Stimulated activated naive B cell treated with anti-CD40 and anti-IgM and Interleukin-4, amounts not matched to agents 10 μg/mL and 1 μg/mL and 100 μg/mL, for 72 hours (primary cell): ENCODE measurements around the gene ERC2.

Experiments used
- ATAC-seq, 2 donors: fragments of 150-1000 bp; cut with Tn5 transposase; replicated peaks; 2 replicates each; pipeline ENCODE4 v1.10.0; 2021; ENCODE audit warnings: moderate library complexity in 1 of 2
- DNase-seq: peaks from one replicate; pipeline ENCODE4 v3.0.0; 2021
- H3K27ac Mint-ChIP-seq: one replicate; pipeline ENCODE4 v1.8.0; 2022; ENCODE audit warnings: mild to moderate bottlenecking, mixed read lengths
- H3K27me3 Mint-ChIP-seq, 2 donors: one replicate each; pipeline ENCODE4 v1.8.0; 2022; ENCODE audit warnings: mixed read lengths in 2 of 2
- H3K36me3 Mint-ChIP-seq, 2 donors: one replicate each; pipeline ENCODE4 v1.8.0; 2022; ENCODE audit warnings: mixed read lengths in 2 of 2, mild to moderate bottlenecking in 1 of 2
- H3K4me1 Mint-ChIP-seq, 2 donors: one replicate each; pipeline ENCODE4 v1.8.0; 2022; ENCODE audit warnings: mixed read lengths in 2 of 2, mild to moderate bottlenecking in 1 of 2
- H3K4me3 Mint-ChIP-seq, 2 donors: one replicate each; pipeline ENCODE4 v1.8.0; 2022; ENCODE audit warnings: mild to moderate bottlenecking in 2 of 2, mixed read lengths in 2 of 2, moderate library complexity in 1 of 2
- H3K9me3 Mint-ChIP-seq, 2 donors: one replicate each; pipeline ENCODE4 v1.8.0; 2022; ENCODE audit warnings: mixed read lengths in 2 of 2, mild to moderate bottlenecking in 1 of 2

Gene ERC2

GRCh38 chr3:55557549-55557948 is 910.7 kb downstream of the ERC2 start:
- H3K4me1 Mint-ChIP-seq, result no peaks in the 10 kb centered on the region
- H3K9me3 Mint-ChIP-seq, result no peaks in the 10 kb centered on the region

GRCh38 chr3:55556619-55557537 is 911.4 kb downstream of the ERC2 start:
- Mint-ChIP-seq H3K9me3 (peaks cover 0 to 2% of the 10 kb centered on the region in 2 donors), H3K4me3 (no peak overlapping the region), H3K4me1 (no peaks in the 10 kb centered on the region), H3K36me3 (no peaks in the 10 kb centered on the region), H3K27me3 (no peaks in the 10 kb centered on the region), H3K27ac (no peak overlapping the region)
- DNase-seq, result no peak
- no peak for ATAC-seq

More at GRCh38 chr3:55557549-55557948, 910.7 kb downstream of the ERC2 start:
- no peak for ATAC-seq
- H3K27me3 Mint-ChIP-seq, result no peaks in the 10 kb centered on the region
- H3K36me3 Mint-ChIP-seq, result no peaks in the 10 kb centered on the region
- no peak overlapping the region for H3K27ac Mint-ChIP-seq
- H3K4me3 Mint-ChIP-seq, result no peak overlapping the region
- DNase-seq, result no peak

- no peak overlapping the region for H3K4me3 Mint-ChIP-seq
- no peaks in the 10 kb centered on the region for H3K36me3 Mint-ChIP-seq
- H3K27ac Mint-ChIP-seq, result no peak overlapping the region
- H3K27me3 Mint-ChIP-seq, result no peaks in the 10 kb centered on the region
- DNase-seq (no peak), ATAC-seq (no peak)
- H3K9me3 Mint-ChIP-seq, result peaks cover 0 to 2% of the 10 kb centered on the region in 2 donors
- H3K4me1 Mint-ChIP-seq, result no peaks in the 10 kb centered on the region
Observed at GRCh38 chr3:55555873-55556618, 912.2 kb downstream of the ERC2 start.

GRCh38 chr3:55554634-55555425 is 913.4 kb downstream of the ERC2 start:
- Mint-ChIP-seq H3K4me1 (no peaks in the 10 kb centered on the region), H3K36me3 (no peaks in the 10 kb centered on the region), H3K27me3 (no peaks in the 10 kb centered on the region), H3K4me3 (no peak overlapping the region), H3K9me3 (peaks cover 2 to 6% of the 10 kb centered on the region in 2 donors), H3K27ac (no peak overlapping the region)
- ATAC-seq (no peak), DNase-seq (no peak)

DNA sequence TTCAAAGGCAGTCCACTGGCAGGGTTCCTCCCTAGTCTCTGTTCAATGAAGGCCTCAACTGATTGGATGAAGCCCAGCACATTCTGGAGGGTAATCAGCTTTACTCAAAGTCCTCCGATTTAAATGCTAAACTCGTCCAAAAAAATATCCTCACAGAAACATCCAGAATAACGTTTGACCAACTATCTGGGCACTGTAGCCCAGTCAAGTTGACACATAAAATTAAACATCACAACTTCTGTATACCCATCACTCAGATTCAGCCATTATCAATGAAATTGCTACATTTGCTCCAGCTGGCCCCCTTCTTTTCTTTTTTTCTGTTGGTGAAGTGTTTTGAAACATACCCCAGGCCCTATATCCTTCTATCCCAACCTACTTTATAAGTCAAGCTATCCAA is 916.6 kb downstream of the ERC2 start:
- Mint-ChIP-seq H3K36me3 (no peaks in the 10 kb centered on the region), H3K27ac (no peak overlapping the region), H3K9me3 (peaks cover 2 to 6% of the 10 kb centered on the region in 2 donors), H3K4me3 (no peak overlapping the region), H3K27me3 (no peaks in the 10 kb centered on the region), H3K4me1 (no peaks in the 10 kb centered on the region)
- ATAC-seq, result no peak
- DNase-seq, result no peak

DNA sequence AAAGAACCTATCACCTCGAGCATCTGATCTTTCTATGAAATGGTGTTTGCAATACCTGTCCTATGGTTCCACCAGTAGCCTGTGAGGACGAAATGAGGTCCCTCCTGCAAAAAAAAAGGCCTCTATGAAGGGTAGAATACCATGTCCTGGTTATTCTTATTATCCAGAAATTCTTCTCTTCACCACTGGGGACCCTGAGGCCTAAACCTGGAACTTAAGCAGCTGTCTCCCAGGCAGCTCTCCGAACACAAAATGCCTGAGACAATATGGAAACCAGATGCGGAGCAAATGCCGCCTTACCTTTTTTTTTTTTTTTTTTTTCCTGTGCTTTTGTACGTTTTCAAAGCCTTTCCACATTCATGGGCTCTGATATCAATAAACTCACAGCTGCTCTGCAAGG is 919.1 kb downstream of the ERC2 start:
- H3K36me3 Mint-ChIP-seq, result no peaks in the 10 kb centered on the region
- peaks cover 2 to 6% of the 10 kb centered on the region in 2 donors for H3K9me3 Mint-ChIP-seq
- no peaks in the 10 kb centered on the region for H3K27me3 Mint-ChIP-seq
- no peak for DNase-seq
- no peaks in the 10 kb centered on the region for H3K4me1 Mint-ChIP-seq
- ATAC-seq, result no peak
- H3K4me3 Mint-ChIP-seq, result no peak overlapping the region
- no peak overlapping the region for H3K27ac Mint-ChIP-seq

- Mint-ChIP-seq H3K4me1 (no peaks in the 10 kb centered on the region), H3K36me3 (no peaks in the 10 kb centered on the region), H3K4me3 (no peak overlapping the region), H3K27ac (no peak overlapping the region), H3K27me3 (no peaks in the 10 kb centered on the region), H3K9me3 (peaks cover 2 to 6% of the 10 kb centered on the region in 2 donors)
- no peak for DNase-seq
- ATAC-seq, result no peak
Observed at GRCh38 chr3:55546866-55547669, 921.2 kb downstream of the ERC2 start.

GRCh38 chr3:55545995-55546394 is 922.3 kb downstream of the ERC2 start:
- Mint-ChIP-seq H3K9me3 (peaks cover 2 to 6% of the 10 kb centered on the region in 2 donors), H3K4me3 (no peak overlapping the region), H3K27ac (no peak overlapping the region), H3K36me3 (no peaks in the 10 kb centered on the region), H3K4me1 (no peaks in the 10 kb centered on the region), H3K27me3 (no peaks in the 10 kb centered on the region)
- DNase-seq (no peak), ATAC-seq (no peak)

DNA sequence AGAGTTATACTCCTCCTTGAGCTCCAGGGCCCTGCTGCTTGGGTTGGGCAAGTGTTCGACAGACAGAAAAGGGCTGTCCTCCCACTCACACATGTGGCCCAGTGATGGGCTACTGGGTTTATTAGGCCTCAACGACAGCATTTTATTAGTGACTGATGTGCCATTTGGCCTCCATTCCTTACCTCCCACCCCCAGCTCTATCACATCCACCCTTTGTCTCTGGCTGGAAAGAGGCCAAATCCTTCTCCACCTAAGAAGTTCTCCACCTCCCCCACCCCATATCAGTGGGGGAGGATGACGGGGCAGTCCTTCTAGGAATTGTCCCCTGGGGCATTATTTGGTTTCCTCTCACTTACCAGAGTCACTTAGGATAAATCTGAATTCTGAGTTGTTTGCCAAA is 924.0 kb downstream of the ERC2 start:
- ATAC-seq (no peak), DNase-seq (no peak)
- Mint-ChIP-seq H3K27me3 (no peaks in the 10 kb centered on the region), H3K36me3 (no peaks in the 10 kb centered on the region), H3K4me1 (no peaks in the 10 kb centered on the region), H3K4me3 (no peak overlapping the region), H3K27ac (no peak overlapping the region), H3K9me3 (peaks cover 0 to 2% of the 10 kb centered on the region in 2 donors)

- Mint-ChIP-seq H3K4me1 (no peaks in the 10 kb centered on the region), H3K27ac (no peak overlapping the region), H3K27me3 (no peaks in the 10 kb centered on the region), H3K36me3 (no peaks in the 10 kb centered on the region), H3K9me3 (peaks cover 0 to 2% of the 10 kb centered on the region in 2 donors), H3K4me3 (no peak overlapping the region)
- no peak for ATAC-seq
- DNase-seq, result no peak
Observed at GRCh38 chr3:55543181-55543614, 925.1 kb downstream of the ERC2 start.

DNA sequence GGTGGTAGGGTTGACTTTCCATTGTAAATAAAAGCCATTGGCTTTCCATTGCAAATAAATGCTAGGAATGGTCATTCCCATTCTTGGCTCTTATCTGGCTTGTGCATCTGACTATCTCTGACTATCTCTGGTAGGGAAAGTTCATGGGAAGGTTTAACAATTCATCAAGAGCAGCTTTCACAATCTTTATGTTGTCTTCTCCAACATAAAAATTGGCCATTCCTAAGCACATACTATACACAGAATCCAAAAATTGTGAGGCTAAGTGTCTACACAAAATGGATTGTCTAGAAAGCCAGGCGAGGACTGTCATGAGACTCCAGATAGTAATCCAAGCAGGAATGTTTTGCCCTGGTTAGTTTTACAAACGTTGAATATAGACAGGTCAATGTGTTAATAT is 926.8 kb downstream of the ERC2 start:
- H3K9me3 Mint-ChIP-seq, result peaks cover 0 to 2% of the 10 kb centered on the region in 2 donors
- ATAC-seq (no peak), DNase-seq (no peak)
- H3K4me1 Mint-ChIP-seq, result no peaks in the 10 kb centered on the region
- H3K4me3 Mint-ChIP-seq, result no peak overlapping the region
- no peaks in the 10 kb centered on the region for H3K27me3 Mint-ChIP-seq
- H3K36me3 Mint-ChIP-seq, result no peaks in the 10 kb centered on the region
- H3K27ac Mint-ChIP-seq, result no peak overlapping the region

DNA sequence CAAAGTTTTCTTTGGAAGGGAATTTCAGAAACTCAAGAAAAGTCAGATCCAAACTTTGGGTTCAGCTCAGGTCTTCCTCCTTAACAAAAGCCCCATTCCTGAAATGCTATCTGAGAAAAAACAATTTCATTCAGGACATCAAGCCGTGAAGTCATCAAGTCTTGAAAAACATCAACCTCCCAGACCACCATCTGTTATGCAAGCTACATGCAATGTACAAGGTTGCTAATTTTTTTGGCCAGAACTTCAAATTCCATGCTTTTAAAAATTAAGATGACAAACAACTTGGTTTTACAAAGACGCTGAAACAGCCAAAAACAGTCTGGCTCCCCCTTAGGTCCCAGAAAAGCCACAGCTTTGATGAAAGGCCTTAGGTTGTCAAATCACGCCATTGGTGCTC is 927.3 kb downstream of the ERC2 start:
- Mint-ChIP-seq H3K4me1 (no peaks in the 10 kb centered on the region), H3K27ac (no peak overlapping the region), H3K4me3 (no peak overlapping the region), H3K9me3 (peaks cover 0 to 3% of the 10 kb centered on the region in 2 donors), H3K27me3 (no peaks in the 10 kb centered on the region), H3K36me3 (no peaks in the 10 kb centered on the region)
- DNase-seq, result no peak
- ATAC-seq, result no peak

GRCh38 chr3:55540579-55540978 is 927.7 kb downstream of the ERC2 start:
- H3K4me3 Mint-ChIP-seq, result no peak overlapping the region
- H3K4me1 Mint-ChIP-seq, result no peaks in the 10 kb centered on the region
- ATAC-seq (no peak), DNase-seq (no peak)
- no peaks in the 10 kb centered on the region for H3K27me3 Mint-ChIP-seq
- peaks cover 0 to 3% of the 10 kb centered on the region in 2 donors for H3K9me3 Mint-ChIP-seq
- H3K27ac Mint-ChIP-seq, result no peak overlapping the region
- no peaks in the 10 kb centered on the region for H3K36me3 Mint-ChIP-seq
